HepG2 (cell line): Measurements from ENCODE around the gene HAGHL. TPM values are rescaled to one million over a fixed set of nuclear protein-coding genes. Genes with fewer than 3 reads are reported as not detected.
A peak's percentile ranks its signal among the peaks of the same experiment; 100 is the strongest.

Experiments
- ATF7-NPFF ChIP-seq: sonication (generic); formaldehyde crosslinking; IDR thresholded peaks from 2 replicates; pipeline ENCODE4 v1.8.1; 2023; ENCODE audit warnings: mild to moderate bottlenecking, low read depth, missing genetic modification reagents, moderate library complexity
- BCLAF1 ChIP-seq: fragments of 450-650 bp; IDR thresholded peaks from 2 replicates; pipeline ENCODE4 v1.6.1; 2017; ENCODE audit warnings: mild to moderate bottlenecking
- DNMT3B ChIP-seq: conservative IDR thresholded peaks from 2 replicates; pipeline ENCODE4 v1.6.1; 2016; ENCODE audit warnings: missing biosample characterization, control low read depth
- KDM2A ChIP-seq: sonication (generic); formaldehyde crosslinking; IDR thresholded peaks from 2 replicates; pipeline ENCODE4 v1.4.0; 2020; ENCODE audit warnings: low read depth, missing genetic modification reagents, borderline replicate concordance
- MAF1 ChIP-seq: sonication (generic); formaldehyde crosslinking; IDR thresholded peaks from 2 replicates; pipeline ENCODE4 v1.5.0; 2020; ENCODE audit warnings: missing genetic modification reagents, borderline replicate concordance
- MAZ ChIP-seq, 2 experiments: sonication (generic) in 1 of 2; formaldehyde crosslinking in 1 of 2; IDR thresholded peaks; 2 replicates each; pipeline versions ENCODE4 v1.5.0 to v1.6.1; 2012 to 2020; ENCODE audit warnings: low read depth in 2 of 2, mild to moderate bottlenecking in 2 of 2, borderline replicate concordance in 1 of 2, improper control_type of control experiment in 1 of 2, low read length in 1 of 2, missing genetic modification reagents in 1 of 2, moderate library complexity in 1 of 2
- MXI1 ChIP-seq: IDR thresholded peaks from 3 replicates; pipeline ENCODE4 v1.6.1; 2012; ENCODE audit warnings: low read depth, low read length, inconsistent platforms, borderline replicate concordance
- RXRA ChIP-seq: sonication (generic); formaldehyde crosslinking; IDR thresholded peaks from 2 replicates; pipeline ENCODE4 v1.5.1; 2020; ENCODE audit warnings: missing genetic modification reagents
- SAFB2 ChIP-seq: sonication (generic); formaldehyde crosslinking; IDR thresholded peaks from 2 replicates; pipeline ENCODE4 v1.5.1; 2020; ENCODE audit warnings: missing genetic modification reagents, low read depth, mild to moderate bottlenecking, borderline replicate concordance
- SRSF1 ChIP-seq: fragments of 200-400 bp; formaldehyde crosslinking; optimal IDR thresholded peaks from 2 replicates; pipeline ENCODE3; 2017; ENCODE audit warnings: mild to moderate bottlenecking, low read depth, low read length, moderate library complexity
- ZBTB33 ChIP-seq: sonication (generic); formaldehyde crosslinking; IDR thresholded peaks from 2 replicates; pipeline ENCODE4 v1.4.0; 2020; ENCODE audit warnings: missing genetic modification reagents
- ZMAT3 ChIP-seq: sonication (generic); formaldehyde crosslinking; conservative IDR thresholded peaks from 2 replicates; pipeline ENCODE4 v1.7.0; 2021; ENCODE audit warnings: missing genetic modification reagents
- ZNF776 ChIP-seq: sonication (generic); formaldehyde crosslinking; IDR thresholded peaks from 2 replicates; pipeline ENCODE4 v1.4.0; 2020; ENCODE audit warnings: mild to moderate bottlenecking, missing genetic modification reagents
- polyA plus RNA-seq, 8 experiments: library from polyadenylated mRNA; depleted of rRNA in 3 of 8; stranded (reverse) in 7 of 8; unstranded in 1 of 8; fragments of >200 nt; fragmentation: Illumina TruSeq in 4 of 8; extraction: Trizol in 4 of 8; gene quantifications; 2 replicates each; pipeline versions ENCODE4 v1.2.1 to v1.2.3, GENCODE V29; 2011 to 2016; ENCODE audit warnings: low read depth in 4 of 8, missing spikeins in 1 of 8, mixed read lengths in 1 of 8; ENCODE audit not compliant: insufficient read depth in 1 of 8
- total RNA-seq, 5 experiments: library from RNA; depleted of rRNA; stranded (reverse); fragments of >200 nt; fragmentation: Illumina TruSeq; extraction: Trizol; gene quantifications; 2 replicates each; pipeline ENCODE4 v1.2.3, GENCODE V29; 2016; ENCODE audit warnings: low read depth in 1 of 5
- TF ChIP-seq, protein P1 (sequence below): sonication (generic); formaldehyde crosslinking; IDR thresholded peaks from 2 replicates; pipeline ENCODE4 v1.8.0; 2022; ENCODE audit warnings: mild to moderate bottlenecking, missing genetic modification reagents; ENCODE audit not compliant: insufficient replicate concordance
- TF ChIP-seq, protein P2 (sequence below): sonication (generic); formaldehyde crosslinking; IDR thresholded peaks from 2 replicates; pipeline ENCODE4 v1.5.0; 2020; ENCODE audit warnings: missing genetic modification reagents
- TF ChIP-seq, protein P3 (sequence below): sonication (generic); formaldehyde crosslinking; IDR thresholded peaks from 2 replicates; pipeline ENCODE4; 2020; ENCODE audit warnings: missing genetic modification reagents, mild to moderate bottlenecking, borderline replicate concordance

Gene HAGHL
- total and polyA plus RNA-seq, 2 of the 13 experiments (the other 11 are each of a cell fraction or from before 2014, with no cell fraction given), result 3.4 to 8.4 TPM

- TF ChIP-seq ZMAT3 (no peak), BCLAF1 (no peak), KDM2A (peak; percentile 35; the same call in 1 of the 2 replicates), ZBTB33 (peak; percentile 56; the same call in 1 of the 2 replicates), SRSF1 (no peak), MAZ (IDR thresholded peaks at IDR 0.05; ENCODE audit: borderline replicate concordance, low read depth, low read length) (0 out of 2 replicates have a peak, but pooled peaks have one; percentile 36), MAZ (CRISPR knock-in tag; IDR thresholded peaks at IDR 0.05; ENCODE audit: low read depth) (no peak), MAF1 (CRISPR knock-in tag) (no peak), ATF7-NPFF (0 out of 2 replicates have a peak, but pooled peaks have one; percentile 40), MXI1 (peak; percentile 25; the same call in 1 of the 3 replicates), DNMT3B (no peak), RXRA (CRISPR knock-in tag) (no peak), SAFB2 (no peak), ZNF776 (CRISPR knock-in tag) (no peak)
- TF ChIP-seq, protein P1, sequence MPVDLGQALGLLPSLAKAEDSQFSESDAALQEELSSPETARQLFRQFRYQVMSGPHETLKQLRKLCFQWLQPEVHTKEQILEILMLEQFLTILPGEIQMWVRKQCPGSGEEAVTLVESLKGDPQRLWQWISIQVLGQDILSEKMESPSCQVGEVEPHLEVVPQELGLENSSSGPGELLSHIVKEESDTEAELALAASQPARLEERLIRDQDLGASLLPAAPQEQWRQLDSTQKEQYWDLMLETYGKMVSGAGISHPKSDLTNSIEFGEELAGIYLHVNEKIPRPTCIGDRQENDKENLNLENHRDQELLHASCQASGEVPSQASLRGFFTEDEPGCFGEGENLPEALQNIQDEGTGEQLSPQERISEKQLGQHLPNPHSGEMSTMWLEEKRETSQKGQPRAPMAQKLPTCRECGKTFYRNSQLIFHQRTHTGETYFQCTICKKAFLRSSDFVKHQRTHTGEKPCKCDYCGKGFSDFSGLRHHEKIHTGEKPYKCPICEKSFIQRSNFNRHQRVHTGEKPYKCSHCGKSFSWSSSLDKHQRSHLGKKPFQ, result no peak
- TF ChIP-seq, protein P2, sequence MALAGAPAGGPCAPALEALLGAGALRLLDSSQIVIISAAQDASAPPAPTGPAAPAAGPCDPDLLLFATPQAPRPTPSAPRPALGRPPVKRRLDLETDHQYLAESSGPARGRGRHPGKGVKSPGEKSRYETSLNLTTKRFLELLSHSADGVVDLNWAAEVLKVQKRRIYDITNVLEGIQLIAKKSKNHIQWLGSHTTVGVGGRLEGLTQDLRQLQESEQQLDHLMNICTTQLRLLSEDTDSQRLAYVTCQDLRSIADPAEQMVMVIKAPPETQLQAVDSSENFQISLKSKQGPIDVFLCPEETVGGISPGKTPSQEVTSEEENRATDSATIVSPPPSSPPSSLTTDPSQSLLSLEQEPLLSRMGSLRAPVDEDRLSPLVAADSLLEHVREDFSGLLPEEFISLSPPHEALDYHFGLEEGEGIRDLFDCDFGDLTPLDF (CRISPR knock-in tag), result no peak
- TF ChIP-seq, protein P3, sequence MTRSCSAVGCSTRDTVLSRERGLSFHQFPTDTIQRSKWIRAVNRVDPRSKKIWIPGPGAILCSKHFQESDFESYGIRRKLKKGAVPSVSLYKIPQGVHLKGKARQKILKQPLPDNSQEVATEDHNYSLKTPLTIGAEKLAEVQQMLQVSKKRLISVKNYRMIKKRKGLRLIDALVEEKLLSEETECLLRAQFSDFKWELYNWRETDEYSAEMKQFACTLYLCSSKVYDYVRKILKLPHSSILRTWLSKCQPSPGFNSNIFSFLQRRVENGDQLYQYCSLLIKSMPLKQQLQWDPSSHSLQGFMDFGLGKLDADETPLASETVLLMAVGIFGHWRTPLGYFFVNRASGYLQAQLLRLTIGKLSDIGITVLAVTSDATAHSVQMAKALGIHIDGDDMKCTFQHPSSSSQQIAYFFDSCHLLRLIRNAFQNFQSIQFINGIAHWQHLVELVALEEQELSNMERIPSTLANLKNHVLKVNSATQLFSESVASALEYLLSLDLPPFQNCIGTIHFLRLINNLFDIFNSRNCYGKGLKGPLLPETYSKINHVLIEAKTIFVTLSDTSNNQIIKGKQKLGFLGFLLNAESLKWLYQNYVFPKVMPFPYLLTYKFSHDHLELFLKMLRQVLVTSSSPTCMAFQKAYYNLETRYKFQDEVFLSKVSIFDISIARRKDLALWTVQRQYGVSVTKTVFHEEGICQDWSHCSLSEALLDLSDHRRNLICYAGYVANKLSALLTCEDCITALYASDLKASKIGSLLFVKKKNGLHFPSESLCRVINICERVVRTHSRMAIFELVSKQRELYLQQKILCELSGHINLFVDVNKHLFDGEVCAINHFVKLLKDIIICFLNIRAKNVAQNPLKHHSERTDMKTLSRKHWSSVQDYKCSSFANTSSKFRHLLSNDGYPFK (CRISPR knock-in tag), result peak; percentile 87; the same call in 1 of the 2 replicates
Observed at GRCh38 chr16:711548-712320, 15.2 kb upstream of the HAGHL start (continued).
